GM21528 (cell line): ENCODE results near the gene PGF.

ENCODE experiments used
- ATAC-seq: cut with Tn5 transposase; IDR thresholded peaks from one replicate; pipeline ENCODE4 v1.9.1; 2021; ENCODE audit warnings: mild to moderate bottlenecking, moderate library complexity; ENCODE audit not compliant: unreplicated experiment, low FRiP score

PGF gene

GRCh38 chr14:74922752-74923401 is 32.5 kb downstream of the PGF start, which contains the start of gene RPS6KL1:
Gene RPS6KL1 (minus strand): TSS chr14:74923260. CDS start chr14:74921541, 1,719 bp downstream.
- ATAC-seq: peak; percentile 86

DNA sequence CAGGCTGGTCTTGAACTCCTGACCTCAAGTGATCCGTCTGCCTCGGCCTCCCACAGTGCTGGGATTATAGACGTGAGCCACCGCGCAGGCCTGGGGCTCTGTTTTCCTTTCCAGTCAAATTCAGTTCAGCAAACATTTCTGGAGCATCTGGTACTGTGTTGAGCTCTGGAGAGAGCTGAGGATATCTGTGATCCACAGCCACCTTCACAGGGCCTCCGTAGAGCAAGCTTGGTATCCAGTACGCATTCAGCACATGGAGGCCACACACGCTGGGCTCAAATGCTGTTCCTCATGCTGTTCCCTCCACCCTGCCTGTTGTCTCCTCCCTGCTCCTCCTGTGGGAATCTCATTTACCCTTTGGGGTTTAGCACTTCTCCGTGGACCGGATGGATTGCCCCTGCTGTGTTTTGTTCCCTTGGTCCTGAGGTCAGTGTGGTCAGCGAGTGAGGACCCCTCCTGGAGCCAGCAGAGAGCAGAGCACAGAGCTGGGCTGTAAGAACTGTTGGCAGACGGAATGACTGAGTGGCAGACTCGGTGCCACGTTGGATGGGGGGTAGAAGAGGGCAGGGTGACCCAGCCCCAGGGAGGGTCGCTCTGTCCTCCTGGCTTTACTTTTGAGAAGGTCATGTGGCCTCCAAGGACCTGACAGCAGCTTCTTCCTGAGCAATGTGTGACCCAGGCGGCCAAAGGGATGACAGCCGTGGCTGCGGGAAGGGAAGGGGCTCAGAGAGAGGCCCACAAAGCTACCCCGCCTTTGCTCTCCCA is 33.2 kb downstream of the PGF start:
- ATAC-seq: no peak

DNA sequence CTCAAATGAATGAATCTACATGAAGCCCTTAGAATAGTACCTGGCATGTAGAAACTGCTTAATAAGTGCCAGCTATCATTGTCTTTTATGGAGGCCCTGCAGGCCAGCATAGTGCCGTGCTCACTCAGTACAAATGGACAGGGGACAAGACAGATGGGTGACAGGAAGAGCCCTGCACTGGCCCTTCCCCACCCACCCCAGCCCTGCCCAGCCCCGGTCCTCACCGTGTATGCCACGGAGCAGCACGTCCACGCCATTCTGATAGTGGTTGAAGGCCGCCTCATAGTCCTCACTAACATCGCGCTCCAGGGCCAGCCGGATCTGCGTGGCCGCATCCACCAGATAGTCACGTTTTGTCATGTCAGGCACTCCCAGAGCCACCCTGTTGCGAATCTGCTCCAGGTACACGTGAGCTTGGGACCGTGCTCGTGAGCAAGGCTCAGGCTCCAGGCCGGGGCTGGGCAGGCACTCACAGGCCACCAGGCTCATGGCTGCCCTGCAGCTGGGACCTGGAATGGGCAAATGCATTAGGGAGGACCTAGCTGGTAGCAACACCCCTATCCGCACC is 34.3 kb downstream of the PGF start:
- ATAC-seq: no peak

- no peak for ATAC-seq
Measured at GRCh38 chr14:74920281-74920680, 35.1 kb downstream of the PGF start.

- no peak for ATAC-seq
Measured at GRCh38 chr14:74919421-74920165, 35.8 kb downstream of the PGF start.

GRCh38 chr14:74918380-74918779 is 37.0 kb downstream of the PGF start:
- ATAC-seq: no peak

- no peak for ATAC-seq
Measured at GRCh38 chr14:74917646-74918081, 37.7 kb downstream of the PGF start.

DNA sequence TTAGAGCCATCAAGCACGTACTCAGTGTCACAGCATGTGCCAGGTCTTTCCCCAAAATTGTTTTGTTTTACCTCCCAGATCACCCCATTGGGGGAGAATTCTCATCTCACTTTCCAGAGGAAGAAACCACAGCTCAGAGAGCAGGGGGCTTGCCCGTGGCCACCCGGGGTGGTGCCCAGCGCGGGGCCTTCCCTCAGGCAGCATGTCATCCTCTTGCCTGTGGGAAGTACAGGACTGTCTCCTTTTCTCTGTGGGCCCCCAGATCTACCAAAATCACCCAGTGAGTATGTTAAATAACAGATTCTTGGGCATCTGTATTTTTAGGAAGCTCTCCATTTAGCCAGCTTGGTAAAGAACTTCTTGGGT is 38.2 kb downstream of the PGF start:
- ATAC-seq: no peak

GRCh38 chr14:74915826-74916225 is 39.6 kb downstream of the PGF start:
- ATAC-seq: no peak

DNA sequence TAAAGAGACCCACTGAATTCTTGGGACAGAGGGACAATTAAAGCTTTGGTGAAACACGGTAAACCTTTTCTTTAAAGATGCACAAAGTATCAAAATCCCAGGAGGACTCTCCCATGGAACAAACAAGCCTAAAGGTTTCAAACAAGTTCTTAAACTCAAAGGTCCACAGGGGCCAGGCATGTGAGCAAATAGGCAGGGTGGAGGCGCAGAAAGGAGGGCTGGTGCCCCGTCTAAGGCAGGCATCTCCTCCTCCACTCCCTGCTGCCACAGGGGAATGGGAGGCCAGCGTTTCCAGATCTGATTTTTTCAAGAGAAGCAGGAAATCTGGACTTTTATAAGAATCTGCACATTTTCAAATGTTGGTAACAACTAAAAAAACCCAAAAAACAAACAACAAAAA is 40.0 kb downstream of the PGF start:
- ATAC-seq: no peak

DNA sequence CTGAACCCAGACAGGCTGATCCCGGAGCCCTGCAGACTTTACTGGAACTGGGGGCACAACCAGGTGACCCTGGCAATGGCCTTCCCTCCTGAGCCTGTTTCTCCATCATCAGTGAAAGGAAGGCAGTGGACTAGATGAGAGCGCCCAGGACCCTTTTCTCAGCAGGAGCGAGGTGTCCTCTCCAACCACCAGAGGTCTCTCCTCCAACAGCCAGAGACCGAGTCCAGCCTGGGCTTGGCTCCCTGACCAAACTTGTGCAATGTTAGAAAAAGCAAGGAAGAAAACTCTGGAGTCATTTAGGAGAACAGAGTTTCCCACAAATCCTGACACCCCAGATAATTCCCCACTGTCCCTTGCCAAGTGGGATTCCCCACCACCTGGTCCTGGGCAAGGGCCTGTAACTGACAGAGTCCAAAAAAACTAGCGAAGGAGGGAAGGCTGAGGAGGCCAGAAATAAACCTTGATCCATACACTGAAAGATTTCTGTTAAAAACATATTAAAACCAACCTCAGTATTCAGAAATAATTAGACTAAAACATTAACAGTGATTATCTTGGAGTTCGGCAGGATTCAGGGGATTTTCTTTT is 41.3 kb downstream of the PGF start:
- no peak for ATAC-seq

DNA sequence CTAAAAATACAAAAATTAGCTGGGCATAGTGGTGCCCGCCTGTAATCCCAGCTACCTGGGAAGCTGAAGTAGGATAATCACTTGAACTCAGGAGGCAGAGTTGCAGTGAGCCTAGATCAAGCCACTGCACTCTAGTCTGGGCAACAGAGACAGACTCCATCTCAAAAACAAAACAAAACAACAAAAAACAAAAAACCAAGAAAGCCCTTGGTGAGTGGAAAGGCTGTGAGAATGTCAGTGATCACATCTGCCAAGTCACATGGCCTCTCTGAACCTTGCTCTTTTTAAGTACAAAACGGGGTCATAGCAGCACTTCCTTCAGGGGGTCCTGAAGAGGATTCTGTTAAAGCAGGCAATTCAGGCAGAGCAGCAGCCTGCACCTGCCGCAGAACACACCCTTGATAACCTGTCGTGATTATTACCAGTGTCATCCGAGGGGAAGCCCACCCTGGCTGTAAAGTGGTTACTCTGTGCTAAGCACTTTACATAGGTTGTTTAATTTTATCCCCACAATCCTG is 41.9 kb downstream of the PGF start:
- ATAC-seq: no peak

- no peak for ATAC-seq
Measured at GRCh38 chr14:74912801-74913200, 42.6 kb downstream of the PGF start.

DNA sequence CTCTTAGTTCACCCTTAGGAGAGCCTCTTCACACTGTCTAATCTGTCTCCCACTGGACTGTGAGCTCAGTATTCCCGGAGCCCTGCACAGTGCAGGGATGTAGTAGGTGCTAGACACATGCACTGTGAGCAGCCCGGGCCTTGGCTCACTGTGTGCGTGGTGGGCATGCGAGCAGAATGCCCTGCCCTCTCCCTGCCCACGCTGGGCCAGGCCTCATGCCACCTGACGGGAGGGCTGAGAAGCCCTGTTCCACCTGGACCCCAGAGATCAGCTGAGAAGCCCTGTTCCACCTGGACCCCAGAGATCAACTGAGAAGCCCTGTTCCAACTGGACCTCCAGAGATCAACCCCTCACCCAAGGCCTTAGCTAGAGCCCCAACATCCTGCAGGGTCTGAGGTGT is 43.3 kb downstream of the PGF start:
- no peak for ATAC-seq

- ATAC-seq: no peak
Measured at GRCh38 chr14:74911704-74912103, 43.7 kb downstream of the PGF start.

GRCh38 chr14:74911221-74911620 is 44.2 kb downstream of the PGF start:
- ATAC-seq: no peak

DNA sequence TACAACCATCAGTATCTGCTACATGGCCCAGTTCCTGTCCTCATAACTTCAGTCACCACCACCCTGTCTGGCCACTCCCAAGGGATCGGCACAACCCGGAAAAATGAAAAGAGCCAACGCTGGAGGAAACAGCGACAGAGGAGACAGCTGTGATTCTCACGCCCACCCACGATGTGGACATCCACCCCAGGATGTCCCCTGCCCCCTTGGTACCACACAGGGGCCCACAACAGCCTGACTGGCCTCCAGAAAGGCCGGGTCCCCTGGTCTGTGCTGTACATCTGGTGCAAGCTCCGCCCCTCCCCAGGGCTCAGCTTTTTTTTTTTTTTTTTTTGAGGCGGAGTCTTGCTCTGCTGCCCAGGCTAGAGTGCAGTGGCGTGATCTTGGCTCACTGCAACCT is 44.8 kb downstream of the PGF start:
- no peak for ATAC-seq

DNA sequence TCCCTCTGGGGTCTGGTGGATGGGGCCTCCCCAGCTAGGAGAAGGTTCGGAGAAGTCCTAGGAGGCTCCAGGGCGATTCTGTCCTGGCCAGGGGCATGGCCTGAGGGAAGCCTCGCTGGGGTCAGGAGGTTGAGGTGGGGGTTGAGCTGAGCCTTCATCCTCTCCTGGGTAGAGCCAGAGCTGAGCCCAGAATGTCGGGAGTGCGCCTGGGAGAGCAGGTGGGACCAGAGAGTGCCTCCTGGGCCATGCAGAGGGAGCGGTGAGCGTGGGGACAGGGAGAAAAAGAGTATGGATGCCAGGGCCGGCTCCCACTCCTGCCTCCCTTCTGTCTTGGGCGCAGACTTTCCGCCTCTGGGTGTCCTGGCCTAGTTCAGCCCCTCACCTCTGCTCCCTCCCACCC is 45.5 kb downstream of the PGF start:
- ATAC-seq: no peak

- ATAC-seq: no peak
Measured at GRCh38 chr14:74909501-74909900, 45.9 kb downstream of the PGF start.

DNA sequence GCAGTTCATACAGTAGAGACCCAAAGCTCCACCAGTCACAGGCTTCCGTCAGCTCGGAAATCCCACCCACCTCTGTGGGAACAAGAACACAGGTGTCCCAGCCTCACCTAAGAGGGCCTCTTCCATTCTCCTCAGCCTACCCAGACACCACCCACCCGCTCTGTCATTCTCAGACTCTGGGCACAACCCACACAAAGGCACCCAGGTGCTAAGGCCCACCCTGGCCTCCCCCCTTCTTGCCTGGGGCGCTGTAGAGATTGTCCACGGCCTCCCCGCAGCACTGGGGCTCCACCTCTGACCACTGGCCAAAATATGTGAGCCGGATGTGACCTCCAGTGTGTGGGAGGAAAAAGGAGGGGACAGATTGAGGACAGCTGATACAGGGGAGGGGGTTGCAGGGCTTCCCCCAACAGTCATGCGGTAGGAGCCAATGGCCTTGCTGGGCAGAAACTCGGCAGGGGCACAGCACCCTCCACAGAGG is 46.5 kb downstream of the PGF start:
- ATAC-seq: no peak
